ENCODE data around the gene KAT6B. TPM values are rescaled to one million over a fixed set of nuclear protein-coding genes. Genes with fewer than 3 reads are reported as not detected.

Gene KAT6B
- total RNA-seq, 4 donors from 2014 or later, result 12.0 to 37.7 (median 21.6) TPM

DNA sequence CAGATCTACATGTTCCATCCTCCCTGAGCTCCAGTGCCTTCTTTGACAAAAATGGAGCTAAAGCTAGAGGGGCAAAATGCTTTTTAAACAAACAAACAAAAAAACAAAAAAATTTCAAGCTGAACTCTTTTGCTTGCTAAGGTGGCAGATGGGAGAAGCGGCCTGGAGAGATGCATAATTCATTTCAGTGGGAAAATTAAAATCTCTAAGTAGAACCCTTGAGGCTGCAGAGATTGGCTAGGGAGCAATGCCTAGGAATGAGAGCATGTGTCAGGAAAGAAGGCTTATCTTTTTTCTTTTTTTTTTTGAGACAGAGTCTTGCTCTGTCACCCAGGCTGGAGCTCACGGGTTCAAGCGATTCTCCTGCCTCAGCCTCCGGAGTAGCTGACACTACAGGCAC lies 238.7 kb downstream of the KAT6B start:
- Histone ChIP-seq H3K36me3 (no peaks in the 10 kb centered on the region), H3K27ac (peak overlapping the region in 2 of 4 donors; percentile 9 to 51), H3K4me1 (peaks cover 8 to 10% of the 10 kb centered on the region in 2 donors), H3K27me3 (no peaks in the 10 kb centered on the region), H3K9me3 (no peaks in the 10 kb centered on the region), H3K4me3 (no peak overlapping the region)
- in situ Hi-C loops (cut with MboI; ENCODE audit: low sequenced_read_pairs in 4 of 4) (no loop called here), intact Hi-C loops (cut with DNase I; ENCODE audit: low total_unique reads) (no loop called here)
- DNase-seq (no peak), ATAC-seq (no peak)
- TF ChIP-seq, protein P1, sequence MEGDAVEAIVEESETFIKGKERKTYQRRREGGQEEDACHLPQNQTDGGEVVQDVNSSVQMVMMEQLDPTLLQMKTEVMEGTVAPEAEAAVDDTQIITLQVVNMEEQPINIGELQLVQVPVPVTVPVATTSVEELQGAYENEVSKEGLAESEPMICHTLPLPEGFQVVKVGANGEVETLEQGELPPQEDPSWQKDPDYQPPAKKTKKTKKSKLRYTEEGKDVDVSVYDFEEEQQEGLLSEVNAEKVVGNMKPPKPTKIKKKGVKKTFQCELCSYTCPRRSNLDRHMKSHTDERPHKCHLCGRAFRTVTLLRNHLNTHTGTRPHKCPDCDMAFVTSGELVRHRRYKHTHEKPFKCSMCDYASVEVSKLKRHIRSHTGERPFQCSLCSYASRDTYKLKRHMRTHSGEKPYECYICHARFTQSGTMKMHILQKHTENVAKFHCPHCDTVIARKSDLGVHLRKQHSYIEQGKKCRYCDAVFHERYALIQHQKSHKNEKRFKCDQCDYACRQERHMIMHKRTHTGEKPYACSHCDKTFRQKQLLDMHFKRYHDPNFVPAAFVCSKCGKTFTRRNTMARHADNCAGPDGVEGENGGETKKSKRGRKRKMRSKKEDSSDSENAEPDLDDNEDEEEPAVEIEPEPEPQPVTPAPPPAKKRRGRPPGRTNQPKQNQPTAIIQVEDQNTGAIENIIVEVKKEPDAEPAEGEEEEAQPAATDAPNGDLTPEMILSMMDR (IDR thresholded peaks at IDR 0.05 in 4 of 5, conservative IDR thresholded peaks at IDR 0.05 in 1 of 5), result no peak
- no peak for TF ChIP-seq POLR2A (IDR thresholded peaks at IDR 0.05)

- no peaks in the 10 kb centered on the region for H3K36me3 ChIP-seq
- peaks cover 19 to 22% of the 10 kb centered on the region in 2 donors for H3K4me1 ChIP-seq
- TF ChIP-seq, protein P1 (IDR thresholded peaks at IDR 0.05 in 4 of 5, conservative IDR thresholded peaks at IDR 0.05 in 1 of 5), result no peak
- no peak for TF ChIP-seq POLR2A (IDR thresholded peaks at IDR 0.05)
- H3K27me3 ChIP-seq, result no peaks in the 10 kb centered on the region
- peak overlapping the region in 1 of 4 donors; percentile 11 for H3K27ac ChIP-seq
- DNase-seq, result no peak
- no peaks in the 10 kb centered on the region for H3K9me3 ChIP-seq
- intact Hi-C loops (cut with DNase I; ENCODE audit: low total_unique reads) (no loop called here), in situ Hi-C loops (cut with MboI; ENCODE audit: low sequenced_read_pairs in 4 of 4) (no loop called here)
- no peak overlapping the region for H3K4me3 ChIP-seq
- ATAC-seq, result no peak
Measured at GRCh38 chr10:75066271-75066670, 239.9 kb downstream of the KAT6B start.

DNA sequence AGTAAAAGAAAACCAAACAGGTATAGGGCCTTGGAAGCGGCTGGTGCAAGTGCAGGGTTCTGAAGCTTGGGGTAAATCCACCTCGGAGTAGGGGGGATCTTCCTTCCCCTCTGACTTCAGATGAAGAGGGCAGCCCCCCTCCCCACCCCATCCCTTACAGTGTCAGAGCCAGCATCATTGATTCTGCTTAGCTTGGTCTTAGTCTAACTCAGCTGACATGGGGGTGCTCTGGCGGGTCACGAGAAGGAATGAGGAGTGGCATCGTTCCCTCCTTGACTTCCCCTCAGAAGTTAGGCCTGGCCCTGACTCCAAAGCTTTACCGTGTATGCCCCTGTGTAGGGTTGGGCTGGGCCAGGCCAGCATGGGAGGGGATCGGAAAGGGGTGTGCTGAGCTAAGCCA lies 240.9 kb downstream of the KAT6B start:
- no peak for ATAC-seq
- Histone ChIP-seq H3K4me3 (no peak overlapping the region), H3K9me3 (no peaks in the 10 kb centered on the region), H3K4me1 (peaks cover 25 to 27% of the 10 kb centered on the region in 2 donors), H3K36me3 (no peaks in the 10 kb centered on the region), H3K27ac (peak overlapping the region in 1 of 4 donors; percentile 11), H3K27me3 (no peaks in the 10 kb centered on the region)
- intact Hi-C loops (cut with DNase I; ENCODE audit: low total_unique reads), result no loop called here
- no peak for TF ChIP-seq POLR2A (IDR thresholded peaks at IDR 0.05)
- TF ChIP-seq, protein P1 (IDR thresholded peaks at IDR 0.05 in 4 of 5, conservative IDR thresholded peaks at IDR 0.05 in 1 of 5), result no peak
- no peak for DNase-seq
- in situ Hi-C loops (cut with MboI; ENCODE audit: low sequenced_read_pairs in 4 of 4), result no loop called here

GRCh38 chr10:75068523-75068922 lies 242.1 kb downstream of the KAT6B start:
- Histone ChIP-seq H3K4me3 (no peak overlapping the region), H3K9me3 (no peaks in the 10 kb centered on the region), H3K27ac (peak overlapping the region in 1 of 4 donors; percentile 15), H3K4me1 (peaks cover 30 to 34% of the 10 kb centered on the region in 2 donors), H3K36me3 (no peaks in the 10 kb centered on the region), H3K27me3 (no peaks in the 10 kb centered on the region)
- no peak for TF ChIP-seq POLR2A (IDR thresholded peaks at IDR 0.05)
- TF ChIP-seq, protein P1 (IDR thresholded peaks at IDR 0.05 in 4 of 5, conservative IDR thresholded peaks at IDR 0.05 in 1 of 5), result no peak
- ATAC-seq (no peak), DNase-seq (no peak)
- intact Hi-C loops (cut with DNase I; ENCODE audit: low total_unique reads), result no loop called here
- in situ Hi-C loops (cut with MboI; ENCODE audit: low sequenced_read_pairs in 4 of 4), result no loop called here

DNA sequence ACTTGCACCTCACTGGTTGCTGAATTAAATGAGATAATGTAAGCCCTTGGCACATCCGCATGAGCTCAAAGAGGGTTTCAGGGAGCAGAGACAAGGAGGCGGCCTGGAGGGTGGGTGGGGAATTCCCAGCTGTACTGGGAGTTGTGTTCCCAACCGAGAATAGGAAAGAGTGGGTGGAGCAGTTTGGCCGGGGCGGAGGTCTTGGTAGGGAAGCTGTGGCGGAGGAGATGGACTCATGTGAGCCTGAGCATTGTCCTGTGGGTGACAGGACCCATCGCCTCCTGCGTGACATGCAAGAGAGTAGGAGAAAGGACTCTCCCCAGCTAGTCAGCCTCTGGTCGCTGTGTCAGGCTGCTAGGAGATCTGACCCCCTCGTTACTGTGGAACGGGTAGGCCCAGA lies 244.1 kb downstream of the KAT6B start:
- no peak overlapping the region for H3K4me3 ChIP-seq
- DNase-seq, result no peak
- intact Hi-C loops (cut with DNase I; ENCODE audit: low total_unique reads) (no loop called here), in situ Hi-C loops (cut with MboI; ENCODE audit: low sequenced_read_pairs in 4 of 4) (no loop called here)
- no peaks in the 10 kb centered on the region for H3K36me3 ChIP-seq
- TF ChIP-seq, protein P1 (IDR thresholded peaks at IDR 0.05 in 4 of 5, conservative IDR thresholded peaks at IDR 0.05 in 1 of 5), result no peak
- TF ChIP-seq POLR2A (IDR thresholded peaks at IDR 0.05), result no peak
- no peak for ATAC-seq
- no peaks in the 10 kb centered on the region for H3K9me3 ChIP-seq
- H3K4me1 ChIP-seq, result peaks cover 27 to 35% of the 10 kb centered on the region in 2 donors
- peak overlapping the region; percentile 79 to 96 (median 91) for H3K27ac ChIP-seq
- no peaks in the 10 kb centered on the region for H3K27me3 ChIP-seq
